GM18511 (cell line): ENCODE results near the gene TNRC18.
"Not testable (repeated sequence)": the region's sequence is repeated elsewhere in the genome, so short reads cannot be mapped to it uniquely, and the experiment has no call there.

Source experiments
- ATAC-seq: cut with Tn5 transposase; IDR thresholded peaks from one replicate; pipeline ENCODE4 v1.9.1; 2021; ENCODE audit warnings: mild to moderate bottlenecking, moderate library complexity; ENCODE audit not compliant: unreplicated experiment

Gene TNRC18

DNA sequence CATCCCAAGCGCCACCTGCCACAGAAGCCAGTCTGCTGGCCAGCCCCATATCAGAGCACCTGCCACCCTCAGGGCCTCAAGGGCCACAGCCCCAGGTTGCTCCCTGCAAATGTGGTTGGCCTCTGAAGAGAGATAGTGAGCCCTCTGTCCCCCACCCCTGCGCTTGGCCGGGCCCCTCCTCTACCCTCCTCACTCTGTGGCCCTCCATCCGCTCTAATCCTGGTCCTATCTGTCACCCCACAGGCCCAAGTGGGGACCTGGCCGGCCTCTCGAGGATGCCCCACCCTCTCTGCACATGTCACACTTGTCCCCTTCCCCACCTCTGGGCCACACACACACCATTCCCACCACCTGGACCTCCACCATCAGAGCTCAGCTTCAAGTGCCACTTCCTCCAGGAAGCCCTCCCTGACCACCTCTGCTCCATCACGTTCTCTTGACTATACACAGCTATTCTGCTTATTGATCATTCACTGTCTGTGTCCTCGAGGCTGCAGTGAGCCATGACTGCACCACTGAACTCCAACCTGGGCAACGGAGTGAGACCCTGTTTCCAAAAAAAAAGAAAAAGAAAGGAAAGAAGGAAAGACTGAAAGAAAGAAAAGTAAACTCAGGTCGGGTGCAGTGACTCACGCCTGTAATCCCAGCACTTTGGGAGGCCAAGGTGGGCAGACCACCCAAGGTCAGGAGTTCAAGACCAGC is 42.4 kb downstream of the TNRC18 start:
- no peak for ATAC-seq

DNA sequence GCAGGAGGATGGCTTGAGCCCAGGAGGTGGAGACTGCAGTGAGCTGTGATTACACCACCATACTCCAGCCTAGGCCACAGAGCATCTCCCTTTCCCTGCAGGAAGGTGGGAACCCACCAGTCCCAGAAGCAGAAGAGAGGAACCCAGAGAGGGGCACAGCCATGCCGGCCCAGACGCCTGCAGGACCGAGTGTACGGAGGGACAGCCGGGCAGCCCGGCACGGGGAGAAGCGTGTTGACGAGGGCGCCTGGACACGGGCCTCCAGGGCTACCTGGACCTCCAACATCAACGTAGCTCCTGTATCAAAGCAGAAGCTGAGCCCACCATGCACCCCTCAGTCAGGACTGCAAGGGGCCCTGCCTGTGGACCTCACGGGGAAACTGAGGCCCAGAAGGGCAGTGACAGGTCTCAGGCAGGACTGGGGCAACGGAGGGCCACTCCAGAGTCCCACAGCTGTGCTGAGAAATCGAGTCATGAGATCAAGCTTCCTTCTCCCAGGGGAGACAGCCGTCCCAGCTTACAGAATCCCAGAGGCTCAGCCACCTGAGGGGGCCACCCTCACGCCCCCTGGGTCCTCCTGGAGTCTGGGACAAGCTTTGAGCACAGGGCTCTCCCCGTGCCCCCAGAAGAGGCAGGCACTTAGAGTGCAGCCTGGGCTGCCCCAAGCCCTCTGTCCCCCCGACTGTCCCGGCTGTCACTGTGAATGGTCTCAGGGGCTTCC is 43.1 kb downstream of the TNRC18 start:
- ATAC-seq, result no peak

DNA sequence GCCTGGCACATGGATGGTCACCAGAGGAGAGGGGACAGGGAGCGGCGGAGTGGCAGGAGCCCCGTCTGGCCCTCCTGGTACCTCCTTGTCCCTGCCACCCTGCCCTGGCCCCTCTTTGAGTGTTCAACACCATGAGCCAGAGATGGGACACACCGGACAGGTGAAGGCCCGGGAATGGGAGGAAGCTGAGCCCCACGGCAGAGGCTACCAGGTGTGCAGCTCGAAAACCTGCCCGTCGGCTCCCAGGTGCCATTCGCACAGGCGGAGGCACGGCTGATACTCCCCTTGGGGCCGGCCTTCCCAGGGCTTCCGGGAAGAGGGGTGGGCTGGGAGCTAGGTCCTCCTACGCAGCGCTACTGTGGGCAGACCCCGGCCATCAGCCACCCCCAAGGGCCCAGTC is 44.1 kb downstream of the TNRC18 start:
- ATAC-seq, result no peak

DNA sequence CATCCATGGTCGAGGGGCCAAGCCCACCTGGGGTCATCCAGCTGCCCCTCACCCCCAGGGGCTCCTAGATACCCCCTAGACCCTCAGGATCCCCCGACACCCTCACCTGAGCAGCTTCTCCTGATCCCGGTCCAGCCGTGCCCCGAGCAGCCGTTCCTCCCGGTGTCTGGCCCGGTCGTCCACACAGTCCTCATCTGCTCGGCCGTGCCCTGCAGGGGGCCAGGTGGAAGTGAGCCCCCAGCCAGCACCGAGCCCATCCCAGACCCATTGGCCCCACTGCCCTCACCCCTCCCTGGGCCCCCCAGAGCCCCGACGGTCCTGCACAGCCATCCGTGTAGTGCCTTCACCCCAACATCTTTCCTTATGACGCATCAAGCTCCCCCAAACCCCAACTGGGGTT is 45.8 kb downstream of the TNRC18 start:
- ATAC-seq, result no peak

DNA sequence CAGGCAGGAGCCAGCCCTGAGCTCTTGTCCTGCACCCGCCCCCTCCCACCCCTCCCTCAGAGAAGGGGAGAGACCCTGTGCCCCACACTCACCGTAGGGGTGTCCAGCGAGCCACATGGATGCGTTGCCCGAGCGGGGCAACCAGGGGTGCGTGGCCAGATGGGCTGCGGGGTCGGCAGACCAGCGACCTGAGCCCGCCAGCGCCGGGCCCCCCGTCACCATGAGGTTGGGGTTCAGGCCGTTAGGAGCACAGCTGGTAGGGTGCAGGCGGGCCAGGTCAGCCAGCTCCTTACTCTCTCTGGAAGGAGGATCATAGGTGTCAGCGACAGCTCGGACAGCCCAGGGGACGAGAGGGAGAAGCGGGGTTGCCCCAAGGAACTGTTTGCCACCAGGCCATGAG is 46.4 kb downstream of the TNRC18 start:
- ATAC-seq, result no peak

DNA sequence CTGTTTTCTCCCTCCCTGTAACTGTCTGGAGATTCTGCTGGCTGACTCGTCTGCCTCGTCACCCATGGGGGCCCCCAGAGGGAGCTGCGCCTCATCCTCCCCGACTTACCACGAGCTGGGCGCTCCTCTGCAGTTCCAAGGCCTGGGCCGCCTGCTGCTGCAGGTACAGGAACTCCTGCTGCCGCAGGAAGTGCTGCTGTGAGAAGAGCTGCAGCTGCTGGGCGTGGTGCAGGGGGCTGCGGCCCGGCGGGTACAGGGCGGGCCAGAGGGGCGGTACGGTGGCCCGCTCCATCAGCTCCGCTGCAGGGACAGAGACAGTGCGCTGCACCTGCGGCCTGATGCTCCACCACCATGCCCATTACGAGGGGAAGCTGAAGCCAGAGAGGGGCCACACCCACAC is 47.7 kb downstream of the TNRC18 start:
- ATAC-seq, result no peak

DNA sequence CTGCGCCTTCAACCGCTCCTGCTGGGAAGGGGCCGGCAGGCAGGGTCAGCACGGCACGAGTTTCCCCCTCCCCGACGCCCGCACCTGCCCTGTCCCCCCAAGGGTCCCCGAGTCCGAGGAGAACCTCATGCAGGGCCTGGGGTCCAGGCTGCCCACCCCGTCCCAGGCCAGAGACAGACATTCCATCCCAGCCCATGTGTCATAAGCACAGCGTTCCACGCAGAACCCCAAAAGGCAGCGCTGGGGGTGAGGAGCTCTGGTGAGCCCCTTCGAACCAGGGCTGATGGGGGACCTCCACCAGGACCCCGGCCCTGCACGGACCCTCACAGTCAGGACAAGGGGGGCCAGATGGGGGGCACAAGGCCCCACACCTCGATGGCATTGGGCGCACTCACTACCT is 49.2 kb downstream of the TNRC18 start:
- ATAC-seq, result no peak

DNA sequence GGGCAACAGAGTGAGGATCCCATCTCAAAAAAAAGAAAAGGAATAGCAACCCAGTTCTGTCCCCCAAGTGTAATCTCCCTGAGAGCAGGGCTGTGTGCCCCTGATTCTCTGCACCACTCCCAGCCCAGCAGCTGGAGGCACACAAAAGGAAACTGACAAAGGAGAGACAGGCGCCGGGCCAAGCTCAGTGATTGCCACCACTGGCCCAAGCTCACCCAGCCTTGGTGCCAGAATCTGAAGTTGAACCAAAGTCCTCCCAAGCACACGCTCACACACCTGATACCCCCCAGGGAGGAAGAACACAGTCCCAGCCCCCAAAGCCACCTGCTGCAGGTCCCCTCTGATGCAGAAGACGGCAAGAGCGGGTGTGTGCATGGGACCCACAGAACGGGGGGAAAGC is 50.3 kb downstream of the TNRC18 start:
- ATAC-seq, result no peak

DNA sequence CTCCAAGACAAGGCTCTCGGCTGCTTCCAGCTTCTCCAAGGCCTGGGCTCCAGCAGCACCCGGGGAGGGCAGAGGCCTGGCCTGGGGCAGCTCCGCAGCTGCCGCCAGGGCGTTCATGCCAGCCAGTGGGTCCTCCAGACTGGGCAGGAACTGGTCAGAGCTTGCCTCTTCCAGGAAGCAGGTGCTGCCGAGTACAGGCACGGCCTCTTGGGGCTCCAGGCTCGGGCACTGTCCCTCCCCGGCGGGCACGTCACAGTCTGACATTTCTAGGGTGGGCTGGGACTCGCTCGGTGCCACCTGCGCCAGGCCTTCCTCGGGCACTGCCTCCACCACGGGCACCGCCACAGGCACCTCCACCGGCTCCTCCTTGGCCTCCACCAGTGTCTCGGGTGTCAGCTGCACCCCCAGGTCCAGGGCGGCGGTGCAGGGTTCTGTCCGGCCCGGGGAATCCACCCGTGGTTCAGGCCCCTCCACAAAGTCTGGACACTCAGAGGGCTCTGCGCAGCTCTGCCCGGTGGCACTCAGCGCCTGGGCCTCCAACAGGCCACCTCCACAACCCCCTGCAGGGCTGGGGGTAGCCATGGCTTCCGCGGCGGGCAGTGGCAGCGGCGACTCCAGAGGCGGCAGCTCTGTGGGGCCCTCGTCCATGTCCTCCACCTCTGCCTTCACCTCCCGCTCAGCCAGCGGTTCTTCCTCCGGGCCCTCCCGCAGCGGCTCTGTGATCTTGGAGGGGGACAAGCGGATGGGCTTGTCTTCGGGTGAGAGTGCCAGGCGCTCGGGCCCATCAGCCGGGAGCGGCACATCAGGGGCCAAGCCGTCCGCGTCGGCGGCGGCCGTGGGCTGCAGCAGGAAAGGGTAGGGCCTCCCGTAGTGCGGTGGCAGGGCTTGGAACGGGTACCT is 52.9 kb downstream of the TNRC18 start:
- ATAC-seq, result no peak

DNA sequence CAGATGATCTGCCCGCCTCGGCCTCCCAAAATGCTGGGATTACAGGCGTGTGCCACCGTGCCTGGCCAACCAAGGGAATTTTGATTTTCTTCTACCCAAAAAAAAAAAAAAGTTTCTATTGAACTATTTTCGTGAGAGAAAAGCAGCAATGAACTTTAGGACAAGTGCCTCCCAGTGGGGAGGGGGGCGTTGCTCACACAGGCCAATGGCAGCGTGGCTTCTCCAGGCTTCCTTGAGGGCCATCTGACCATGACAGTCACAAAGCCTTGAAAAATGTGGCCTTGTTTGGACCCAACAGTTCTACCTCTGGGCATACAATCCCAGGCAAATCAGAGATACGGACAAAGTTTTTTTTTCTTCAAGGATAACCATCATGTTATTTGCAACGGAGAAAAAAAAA is 56.0 kb downstream of the TNRC18 start:
- no peak for ATAC-seq

DNA sequence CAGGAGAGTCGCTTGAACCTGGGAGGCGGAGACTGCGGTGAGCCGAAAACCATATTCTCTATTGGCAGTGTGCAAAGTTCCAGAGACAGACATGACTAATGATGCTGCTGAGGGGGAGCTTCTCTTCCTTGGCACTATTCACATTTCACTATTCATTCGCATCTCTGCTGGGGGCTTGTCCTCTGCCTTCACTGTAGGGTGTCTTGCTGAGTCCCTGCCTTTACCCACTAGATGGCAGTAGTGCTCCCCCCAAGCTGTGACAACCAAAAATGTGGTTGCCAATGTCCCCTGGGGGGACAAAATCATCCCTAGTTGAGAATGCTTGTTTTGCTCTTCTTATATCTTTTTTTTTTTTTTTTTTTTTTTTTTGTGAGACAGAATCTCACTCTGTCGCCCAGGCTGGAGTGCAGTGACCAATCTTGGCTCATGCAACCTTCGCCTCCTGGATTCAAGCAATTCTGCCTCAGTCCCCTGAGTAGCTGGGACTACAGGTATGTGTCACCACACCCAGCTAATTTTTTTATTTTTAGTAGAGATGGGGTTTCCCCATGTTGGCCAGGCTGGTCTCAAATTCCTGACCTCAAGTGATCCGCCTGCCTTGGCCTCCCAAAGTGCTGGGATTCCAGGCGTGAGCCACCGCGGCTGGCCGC is 57.5 kb downstream of the TNRC18 start:
- ATAC-seq, result peak; percentile 70

DNA sequence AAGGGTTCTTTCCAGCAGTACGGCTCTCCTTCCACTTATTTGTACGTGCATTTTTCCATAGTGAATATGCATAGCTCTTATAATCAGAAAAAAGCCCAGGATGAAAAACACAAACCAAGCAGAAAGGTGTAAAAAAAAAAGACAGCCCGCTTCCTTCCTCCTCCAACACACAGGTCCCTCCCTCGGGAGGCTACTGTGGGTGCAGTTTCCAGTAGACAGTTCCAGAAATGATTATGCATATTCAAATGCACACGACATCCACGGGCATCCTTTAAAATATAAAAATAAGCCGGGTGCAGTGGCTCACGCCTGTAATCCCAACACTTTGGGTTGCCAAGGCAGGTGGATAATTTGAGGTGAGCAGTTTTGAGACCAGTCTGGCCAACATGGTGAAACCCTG is 59.9 kb downstream of the TNRC18 start:
- ATAC-seq, result peak; percentile 49

DNA sequence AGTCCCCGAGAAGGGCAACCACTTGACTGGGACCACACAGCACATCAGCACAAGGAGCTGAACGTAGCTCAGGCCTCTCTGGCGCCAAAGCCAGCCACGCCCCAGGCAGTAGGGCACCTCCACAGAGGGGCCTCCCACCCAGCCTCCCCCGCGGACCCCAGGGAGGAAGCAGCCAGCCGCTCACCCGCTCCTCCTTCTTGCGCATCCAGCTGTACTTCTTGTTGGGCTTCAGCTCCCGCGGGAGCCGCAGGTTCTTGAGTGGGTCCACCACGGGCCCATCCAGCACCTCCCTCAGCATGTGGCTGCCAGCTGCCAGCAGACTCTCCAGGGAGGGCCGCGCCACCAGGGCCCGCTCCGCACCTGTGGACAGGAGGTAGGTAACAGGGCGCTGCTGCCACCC is 61.2 kb downstream of the TNRC18 start:
- ATAC-seq, result no peak

DNA sequence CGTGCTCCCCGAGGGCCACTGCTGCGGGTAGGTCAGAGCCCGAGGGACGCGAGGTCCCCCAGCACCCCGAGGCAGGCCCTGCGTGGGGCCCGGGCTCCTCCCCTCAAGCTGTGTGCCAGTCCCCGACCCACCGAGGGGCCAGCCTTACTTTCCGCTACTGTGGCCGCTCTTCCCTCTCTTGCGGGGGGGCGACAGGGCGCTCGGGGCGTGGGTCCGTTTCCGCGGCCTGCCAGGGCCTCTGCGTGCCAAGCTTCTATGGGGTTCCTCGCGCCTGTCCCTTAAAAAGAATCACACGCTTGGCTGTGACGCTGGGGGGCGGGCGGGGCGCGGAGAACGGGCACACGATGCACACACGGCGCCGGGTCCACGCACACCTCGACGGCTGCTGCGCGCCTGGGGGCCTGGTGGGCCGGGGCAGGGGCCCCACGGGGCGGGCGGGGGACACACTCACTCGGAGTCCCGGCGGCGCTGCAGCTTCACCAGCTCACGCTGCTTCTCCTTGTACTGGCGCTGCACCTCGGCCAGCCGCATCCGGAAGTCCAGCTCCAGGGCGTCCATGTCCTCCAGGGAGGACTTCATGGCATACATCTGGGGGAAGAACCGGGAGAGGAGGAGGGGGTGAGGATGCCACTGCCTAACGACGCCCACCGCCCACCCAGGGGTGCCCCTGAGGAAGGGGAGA is 62.0 kb downstream of the TNRC18 start:
- no peak for ATAC-seq

DNA sequence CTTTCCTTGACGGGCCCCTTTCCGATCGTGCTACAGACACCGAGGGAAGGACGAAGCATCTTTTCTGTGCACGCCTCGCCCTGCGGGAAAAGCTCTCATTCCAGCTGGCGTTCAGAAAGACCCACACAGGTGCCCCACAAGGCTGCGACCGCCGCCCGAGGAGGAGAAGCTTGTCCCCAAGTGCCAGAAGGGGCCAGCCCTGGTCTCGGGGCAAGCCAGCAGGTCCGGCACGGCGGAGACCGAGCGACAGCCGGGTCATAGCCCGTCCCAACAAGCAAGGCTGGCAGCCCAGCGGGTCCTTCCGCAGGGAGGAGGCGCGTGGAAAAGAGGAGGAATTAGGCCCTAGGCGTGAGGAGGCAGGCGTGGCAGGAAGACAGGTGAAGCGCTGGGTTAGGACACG is 62.7 kb downstream of the TNRC18 start:
- ATAC-seq, result no peak

DNA sequence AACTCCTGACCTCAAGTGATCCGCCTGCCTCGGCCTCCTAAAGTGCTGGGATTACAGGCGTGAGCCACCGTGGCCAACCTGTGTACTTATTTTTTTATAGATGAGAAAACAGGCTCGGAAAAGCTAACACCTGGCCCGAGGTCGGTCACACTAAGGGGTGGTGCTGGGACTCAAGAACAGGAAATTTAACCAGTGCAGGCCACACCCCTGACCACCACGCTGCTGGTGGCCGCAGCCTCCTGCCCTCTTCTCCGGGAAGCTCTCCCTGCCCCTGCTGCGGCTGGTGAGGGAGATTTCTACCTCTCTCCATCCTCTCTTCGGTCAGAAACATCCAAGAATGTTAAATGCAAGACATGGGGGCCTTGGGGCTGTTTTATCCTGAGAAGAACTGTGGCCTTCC is 63.2 kb downstream of the TNRC18 start:
- no peak for ATAC-seq

DNA sequence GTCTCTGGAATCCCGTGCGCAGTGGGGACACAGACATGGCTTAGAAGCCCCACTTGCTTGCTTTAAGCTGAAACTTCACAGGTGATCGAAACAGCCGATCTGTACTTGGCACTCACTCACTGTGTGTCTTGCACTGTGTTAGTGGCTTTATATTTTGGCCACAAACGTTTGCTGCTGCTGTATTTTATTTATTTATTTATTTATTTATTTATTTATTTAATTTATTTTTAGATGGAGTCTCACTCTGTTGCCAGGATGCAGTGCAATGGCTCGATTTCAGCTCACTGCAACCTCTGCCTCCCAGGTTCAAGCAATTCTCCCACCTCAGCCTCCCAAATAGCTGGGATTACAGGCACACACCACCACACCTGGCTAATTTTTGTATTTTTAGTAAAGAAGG is 63.6 kb downstream of the TNRC18 start:
- not testable (repeated sequence) for ATAC-seq

DNA sequence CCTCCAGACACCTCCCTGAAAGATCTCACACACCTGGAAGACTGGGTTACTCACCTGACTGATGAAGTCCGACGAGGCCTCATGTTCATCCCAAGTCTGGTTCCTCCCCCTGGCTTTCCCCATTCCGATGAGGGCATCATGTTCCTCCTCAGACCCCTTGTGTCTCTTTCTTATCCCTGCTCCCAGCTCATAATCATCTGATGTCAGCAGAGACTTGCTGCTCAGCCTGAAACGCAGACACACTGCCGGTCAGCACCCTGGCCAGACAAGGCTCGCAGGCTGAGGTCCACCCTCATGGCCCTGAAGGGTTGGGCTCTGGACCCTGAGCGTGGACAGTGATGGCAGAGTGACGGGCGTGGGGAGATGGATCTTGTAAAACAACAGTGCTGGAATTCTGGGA is 64.3 kb downstream of the TNRC18 start:
- ATAC-seq, result no peak

DNA sequence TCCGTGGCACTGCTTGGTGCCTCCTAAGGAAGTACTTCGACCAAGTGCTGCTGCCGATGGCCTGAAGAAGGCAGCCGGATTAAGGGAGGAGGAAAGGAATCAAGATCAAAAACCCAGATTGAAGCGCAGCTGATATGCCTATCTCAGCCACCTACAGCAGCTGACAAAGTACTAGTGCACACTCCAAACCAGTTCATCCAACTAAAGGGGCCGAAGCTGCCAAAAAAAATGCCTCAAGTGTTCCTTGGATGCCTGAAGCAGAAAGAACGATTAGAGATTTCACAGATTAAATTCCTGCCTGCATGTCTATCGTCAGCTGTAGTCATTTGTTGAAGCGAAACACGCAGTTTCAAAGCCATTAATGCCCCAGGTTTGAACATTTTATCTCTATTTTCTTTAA is 65.7 kb downstream of the TNRC18 start:
- no peak for ATAC-seq

DNA sequence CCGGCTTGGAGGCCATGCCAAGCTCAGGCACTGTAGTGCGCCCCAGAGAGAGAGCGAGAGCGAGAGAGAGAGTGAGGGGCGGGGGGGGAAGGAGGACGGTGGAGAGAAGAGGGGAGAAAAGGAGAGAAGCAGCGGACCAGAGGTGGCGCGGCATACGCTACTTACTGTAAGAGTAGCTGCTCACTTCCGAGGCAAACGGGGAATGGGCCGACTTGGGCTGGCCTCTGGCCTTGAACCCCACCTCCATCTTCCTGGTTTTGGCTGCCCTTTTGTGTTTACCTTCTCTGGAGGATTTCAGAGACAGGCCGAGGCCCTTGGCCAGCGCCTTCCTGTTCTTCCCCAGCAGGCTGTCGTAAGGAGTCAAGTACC is 66.9 kb downstream of the TNRC18 start:
- no peak for ATAC-seq
